ENCODE data around the gene MYO3B.

GRCh38 chr2:170335351-170335750, 157.4 kb downstream of the MYO3B start:
- TF ChIP-seq CTCF (IDR thresholded peaks at IDR 0.05) (no peak), POLR2A (IDR thresholded peaks at IDR 0.05) (no peak)
